HG03039 (cell line): ENCODE results near the gene RERE.

Experiments
- ATAC-seq: cut with Tn5 transposase; IDR thresholded peaks from one replicate; pipeline ENCODE4 v1.9.1; 2021; ENCODE audit warnings: mild to moderate bottlenecking, moderate library complexity; ENCODE audit not compliant: unreplicated experiment

RERE gene

DNA sequence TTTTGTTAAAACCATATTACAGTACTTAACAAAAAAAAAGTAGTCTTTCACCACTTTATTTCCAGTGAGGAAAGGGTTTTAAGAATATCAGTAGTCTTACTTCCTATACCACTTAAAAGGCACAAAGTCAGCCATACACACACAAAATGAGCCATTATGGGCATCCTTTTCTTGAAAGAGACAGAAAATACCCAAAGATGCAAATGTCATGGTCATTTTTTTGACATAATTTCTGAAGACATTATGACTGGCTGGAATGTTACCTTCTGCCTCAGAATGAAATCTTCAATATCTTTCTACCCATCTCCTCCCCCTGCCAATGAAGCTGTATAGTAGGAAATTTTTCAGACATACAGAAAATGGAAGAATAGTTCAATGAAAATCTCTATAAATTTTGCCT is 261.9 kb downstream of the RERE start:
- no peak for ATAC-seq

DNA sequence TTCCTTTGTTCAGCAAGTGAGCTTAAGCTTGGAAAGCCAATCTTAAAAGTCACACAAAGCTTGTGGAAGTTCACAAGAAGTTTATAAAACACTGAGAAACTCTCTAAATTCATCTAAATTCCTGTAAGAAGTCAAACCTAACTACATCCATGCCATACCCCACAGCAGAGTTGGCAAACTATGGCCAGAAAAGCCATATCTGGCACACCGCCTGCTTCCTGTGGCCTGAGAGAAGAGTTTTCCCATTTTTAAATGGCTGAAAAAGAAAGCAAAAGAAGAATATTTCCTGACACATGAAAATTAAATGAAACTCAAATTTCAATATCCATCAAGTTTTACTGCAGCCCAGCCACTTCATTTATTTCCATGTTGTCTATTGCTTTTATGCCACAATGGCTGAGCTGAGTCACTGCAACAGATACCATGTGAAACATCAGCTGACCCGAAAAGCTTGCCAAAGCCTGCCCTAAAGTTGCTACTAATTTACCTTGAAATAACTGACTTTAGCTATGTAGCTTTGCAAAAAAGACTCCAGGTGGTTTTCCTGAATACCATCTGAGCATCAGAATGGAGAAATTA is 262.4 kb downstream of the RERE start:
- no peak for ATAC-seq

DNA sequence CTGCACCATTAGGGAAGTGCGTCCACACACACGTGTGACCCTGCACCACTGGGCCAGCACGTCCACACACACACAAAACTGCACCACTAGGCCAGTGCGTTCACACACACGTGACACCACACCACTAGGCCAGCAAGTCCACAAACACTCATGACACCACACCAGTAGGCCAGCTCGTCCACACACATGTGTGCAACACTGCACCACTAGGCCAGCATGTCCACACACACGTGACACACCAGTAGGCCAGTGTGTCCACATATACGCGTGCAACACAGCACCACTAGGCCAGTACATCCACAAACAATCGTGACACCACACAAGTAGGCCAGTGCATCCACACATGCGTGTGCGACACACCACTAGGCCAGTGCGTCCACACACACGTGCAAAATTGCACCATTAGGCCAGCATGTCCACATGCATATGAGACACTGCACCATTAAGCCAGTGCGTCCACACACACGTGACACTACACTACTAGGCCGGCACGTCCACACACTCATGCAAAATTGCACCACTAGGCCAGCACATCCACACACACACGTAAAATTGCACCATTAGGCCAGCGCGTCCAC is 264.5 kb downstream of the RERE start:
- ATAC-seq, result no peak

DNA sequence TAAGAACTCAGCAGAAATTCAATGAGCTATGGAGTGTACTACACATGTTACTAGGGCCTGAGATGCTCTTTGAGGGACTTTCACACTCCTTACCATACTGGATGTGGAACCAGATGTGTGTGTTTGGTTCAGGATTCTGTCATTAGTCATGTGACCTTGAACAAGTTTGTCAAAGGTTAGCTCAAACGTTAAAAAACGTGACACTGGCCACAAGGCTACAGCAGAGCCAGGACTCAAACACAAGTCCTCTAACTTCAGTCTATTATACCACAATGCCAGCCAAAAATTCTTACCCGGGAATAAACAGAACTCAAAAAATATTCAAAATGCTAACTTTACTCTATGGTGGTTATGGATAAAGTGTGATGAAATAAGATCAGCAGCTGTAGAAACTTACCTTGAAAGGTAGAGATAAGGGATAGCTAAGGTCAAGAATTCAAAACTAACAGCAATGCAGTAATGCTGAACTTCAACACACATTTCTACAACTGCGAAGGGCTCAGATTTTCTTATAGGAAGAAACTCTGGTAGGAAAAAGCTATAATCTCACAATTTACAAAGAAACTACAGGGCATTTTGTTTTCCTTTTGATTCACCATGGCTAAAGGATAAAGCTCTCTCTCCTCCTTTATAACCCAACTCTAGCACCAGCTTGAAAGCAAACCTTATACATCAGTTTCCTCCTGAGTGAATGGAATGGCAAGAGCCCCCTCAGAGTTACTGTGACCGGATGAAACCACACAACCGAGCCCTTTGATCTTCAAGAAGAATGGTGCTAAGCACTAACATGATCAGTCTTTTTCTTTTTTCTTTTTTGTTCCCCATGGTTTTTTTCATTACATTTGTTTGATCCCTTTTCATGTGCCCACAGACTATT is 265.6 kb downstream of the RERE start:
- ATAC-seq, result no peak

DNA sequence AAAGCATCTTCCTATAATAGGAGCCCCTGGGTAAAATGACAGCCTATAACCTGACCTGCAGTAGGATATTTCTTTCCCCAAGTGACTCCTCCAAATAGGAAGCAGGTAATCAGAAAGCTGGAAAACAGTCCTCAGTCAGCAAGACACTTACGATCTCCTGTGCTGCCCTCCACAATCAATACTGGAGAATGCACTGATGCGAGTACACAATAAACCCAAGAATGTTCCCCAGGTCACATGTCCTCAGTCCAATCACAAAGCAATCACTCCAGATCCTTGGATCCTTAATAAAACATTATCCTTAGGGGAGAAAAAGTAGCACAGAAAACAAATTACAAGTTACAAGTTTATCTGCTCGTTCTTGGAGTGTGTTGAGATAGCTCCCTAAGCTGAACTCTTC is 266.4 kb downstream of the RERE start:
- no peak for ATAC-seq

DNA sequence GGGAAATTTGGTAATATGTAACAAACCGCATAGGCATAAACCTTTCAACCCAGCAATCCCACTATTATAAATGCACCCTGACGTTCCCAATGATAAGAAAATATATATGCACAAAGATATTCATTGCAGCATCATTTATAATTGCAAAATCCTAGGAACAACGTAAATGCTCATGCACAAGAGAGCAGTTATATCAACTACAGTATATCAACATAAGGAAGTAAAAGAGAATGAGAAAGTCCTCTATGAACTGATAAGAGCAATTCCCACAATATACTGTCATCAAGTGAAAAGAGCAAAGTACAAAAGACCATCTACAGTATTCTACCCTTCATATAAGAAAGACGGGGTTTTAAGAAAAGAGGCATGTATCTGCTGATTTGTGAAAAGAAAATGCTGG is 269.6 kb downstream of the RERE start:
- no peak for ATAC-seq

DNA sequence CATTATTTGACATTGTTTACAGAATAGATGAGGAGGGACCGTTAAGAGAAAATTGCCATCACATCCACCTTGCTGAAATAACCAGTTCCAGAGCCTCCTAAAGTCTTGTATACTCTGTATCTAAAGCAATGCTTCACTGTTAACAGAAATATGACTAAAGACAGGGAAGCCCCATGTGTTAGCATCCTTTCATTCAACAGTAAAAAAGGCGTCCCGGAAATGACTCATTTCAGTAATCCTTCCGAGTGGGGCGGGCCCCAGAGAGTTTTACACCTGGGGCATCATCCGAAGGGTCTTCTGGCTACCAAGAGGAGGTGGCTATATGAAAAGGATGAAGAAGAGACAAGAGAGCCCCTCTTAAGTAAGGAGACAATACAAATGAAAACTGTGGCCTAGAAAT is 272.4 kb downstream of the RERE start:
- ATAC-seq, result no peak

DNA sequence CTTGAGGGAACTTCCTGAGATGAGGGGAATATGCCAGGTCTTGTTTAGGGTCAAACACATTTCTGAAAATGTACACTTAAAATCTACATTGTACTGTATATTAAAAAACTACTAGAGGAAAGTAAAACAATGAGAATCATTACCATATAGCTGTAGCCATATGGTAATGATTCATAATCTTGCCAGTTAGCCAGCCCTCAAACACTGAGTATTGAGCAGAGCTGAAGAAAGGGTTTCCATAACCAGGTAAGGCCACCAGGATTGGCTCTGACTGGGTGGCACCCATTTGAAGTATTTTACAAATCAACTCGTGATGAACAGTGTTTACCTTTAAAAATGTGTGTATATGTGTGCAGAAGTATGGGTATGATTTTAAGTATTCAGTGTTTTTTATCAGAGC is 272.8 kb downstream of the RERE start:
- ATAC-seq, result no peak

DNA sequence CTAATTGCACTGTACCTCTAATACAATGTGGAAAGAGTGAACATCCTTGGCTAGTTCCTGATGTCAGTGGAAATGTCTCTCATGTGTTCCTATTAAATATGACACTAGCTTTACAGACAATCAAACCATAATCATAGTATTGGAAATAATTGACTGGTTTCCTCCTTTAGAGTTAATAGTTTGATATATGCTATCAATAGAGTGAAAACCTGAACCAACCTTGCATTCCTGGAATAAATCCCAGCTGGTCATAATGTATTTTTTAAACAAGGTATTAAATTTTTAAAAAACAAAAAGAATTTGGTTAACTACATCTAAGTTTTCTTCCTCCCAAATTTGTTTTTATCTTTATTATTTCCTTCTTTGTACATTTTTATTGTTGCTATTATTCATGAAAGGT is 273.5 kb downstream of the RERE start:
- no peak for ATAC-seq

DNA sequence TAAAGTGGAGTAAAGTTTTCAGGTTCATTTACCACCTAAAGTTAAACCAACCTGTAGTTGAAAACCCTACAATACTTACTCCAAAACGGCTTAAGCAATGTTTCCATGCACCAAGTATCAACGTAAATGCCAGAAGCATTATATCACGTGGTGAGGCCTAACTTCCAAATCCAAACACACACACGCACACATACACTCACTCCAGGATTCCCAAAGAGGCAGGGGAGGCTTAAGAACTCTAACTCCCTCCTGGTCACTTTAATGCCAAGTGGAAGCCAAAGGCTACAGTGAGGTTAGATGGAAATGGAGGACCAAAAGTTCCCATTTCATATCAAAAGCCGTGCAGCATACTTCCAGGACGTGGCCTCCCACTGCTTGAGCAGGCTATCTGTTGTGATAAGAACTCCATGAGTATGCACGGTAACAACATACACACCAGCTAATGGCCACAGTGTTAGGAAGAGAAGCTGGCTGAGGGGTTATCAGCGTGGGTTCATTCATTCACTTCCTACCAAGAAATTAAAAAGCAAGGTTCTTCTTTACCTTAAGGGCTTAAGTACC is 275.4 kb downstream of the RERE start:
- no peak for ATAC-seq

DNA sequence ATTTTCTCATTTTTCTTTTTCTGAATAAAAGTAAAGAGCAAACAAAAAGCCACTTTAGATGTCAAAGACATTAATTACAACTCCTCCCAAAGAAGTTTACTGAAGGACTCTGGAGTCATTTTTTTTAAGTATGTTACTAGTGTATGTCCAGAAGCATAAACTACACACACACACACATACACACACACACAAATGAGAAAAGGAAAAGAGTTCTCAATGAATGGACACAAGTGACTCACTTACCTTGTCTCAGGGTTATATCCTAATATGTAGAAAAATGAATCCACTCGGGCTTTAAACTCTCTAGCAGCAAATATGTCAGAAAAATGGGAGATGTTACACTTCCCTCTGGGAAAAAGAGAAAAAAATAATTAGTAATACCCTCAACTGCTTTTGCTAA is 276.5 kb downstream of the RERE start:
- ATAC-seq, result no peak

DNA sequence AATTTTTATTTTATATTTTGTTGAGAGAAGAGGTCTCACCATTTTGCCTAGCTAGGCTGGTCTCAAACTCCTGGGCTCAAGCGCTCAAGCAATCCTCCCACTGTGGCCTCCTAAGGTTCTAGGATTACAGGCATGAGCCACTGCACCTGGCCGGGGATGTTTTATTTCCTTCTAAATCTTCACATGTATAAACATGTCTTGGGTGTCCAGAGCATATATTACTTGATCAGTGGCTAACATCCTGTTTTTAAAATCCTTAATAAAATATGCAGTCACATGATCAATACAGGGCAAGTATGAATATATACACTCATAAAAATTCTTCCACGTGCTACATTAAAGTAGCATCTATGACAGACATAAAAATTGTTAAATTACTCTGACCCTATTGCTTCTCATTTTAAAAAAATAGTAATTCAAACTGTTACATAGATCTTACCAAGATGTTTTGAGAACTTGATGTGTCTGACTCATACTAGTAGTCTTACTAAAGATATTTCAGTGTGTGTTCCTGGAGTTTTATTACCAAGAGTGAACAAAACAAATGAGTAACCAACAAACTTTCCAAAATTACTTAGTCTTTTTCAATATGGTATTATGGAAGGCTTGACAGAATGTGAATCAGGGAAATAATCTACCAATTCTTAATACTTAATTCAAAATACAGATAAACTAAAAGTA is 277.0 kb downstream of the RERE start:
- no peak for ATAC-seq

DNA sequence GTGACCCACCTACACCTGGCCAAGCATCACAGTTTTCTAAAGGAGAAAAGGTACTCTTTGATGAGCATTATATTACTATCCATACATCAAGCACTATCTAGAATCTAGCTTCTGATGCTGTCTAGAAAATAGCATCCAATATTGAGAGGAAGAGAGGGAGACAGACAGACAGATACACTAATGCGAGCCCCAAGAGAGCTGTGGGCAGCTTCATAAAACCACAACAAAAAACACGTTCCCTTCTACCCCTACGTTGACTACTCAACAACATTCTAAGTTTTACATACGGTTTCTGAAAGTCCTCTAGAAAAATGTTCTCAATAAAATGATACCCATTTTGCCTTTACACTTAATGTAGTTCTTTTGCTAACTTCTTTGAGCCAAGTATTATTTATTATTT is 277.8 kb downstream of the RERE start:
- no peak for ATAC-seq

DNA sequence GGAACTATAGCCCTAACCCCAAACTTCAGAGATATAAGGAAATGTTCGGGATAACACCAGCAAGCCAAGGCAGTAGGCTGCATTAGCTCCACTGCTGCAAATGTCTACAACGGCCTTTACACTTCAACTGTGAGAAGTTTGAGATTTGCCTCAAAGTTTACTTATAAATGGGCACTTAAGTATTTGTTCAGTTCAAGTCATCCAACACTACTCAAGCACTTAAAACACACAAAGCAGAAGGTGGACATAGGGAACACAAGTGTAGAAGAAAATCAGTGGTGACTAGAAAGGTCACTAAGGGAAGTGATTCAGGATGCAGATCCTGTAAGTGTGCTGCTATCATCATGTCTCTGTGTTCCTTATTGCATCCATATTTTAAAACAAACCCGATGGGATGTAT is 278.9 kb downstream of the RERE start:
- ATAC-seq, result no peak

DNA sequence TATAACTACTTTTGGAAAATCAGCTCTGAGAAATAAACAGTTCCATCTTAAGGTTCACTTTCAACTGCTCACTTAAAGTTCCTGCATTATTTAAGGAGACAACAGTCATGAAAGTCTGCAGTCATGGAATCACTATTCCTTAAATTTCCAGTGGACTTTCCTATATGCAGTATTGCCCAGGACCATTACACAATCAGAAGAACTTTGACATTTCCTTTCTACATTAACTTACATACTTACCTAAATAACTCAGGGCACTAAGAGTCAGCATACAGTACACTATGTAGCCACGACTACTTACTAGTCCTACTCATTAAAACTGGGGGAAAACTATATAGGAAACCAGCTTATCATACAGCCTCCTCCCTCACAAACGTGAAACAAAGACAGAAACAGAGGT is 279.4 kb downstream of the RERE start:
- ATAC-seq, result no peak

DNA sequence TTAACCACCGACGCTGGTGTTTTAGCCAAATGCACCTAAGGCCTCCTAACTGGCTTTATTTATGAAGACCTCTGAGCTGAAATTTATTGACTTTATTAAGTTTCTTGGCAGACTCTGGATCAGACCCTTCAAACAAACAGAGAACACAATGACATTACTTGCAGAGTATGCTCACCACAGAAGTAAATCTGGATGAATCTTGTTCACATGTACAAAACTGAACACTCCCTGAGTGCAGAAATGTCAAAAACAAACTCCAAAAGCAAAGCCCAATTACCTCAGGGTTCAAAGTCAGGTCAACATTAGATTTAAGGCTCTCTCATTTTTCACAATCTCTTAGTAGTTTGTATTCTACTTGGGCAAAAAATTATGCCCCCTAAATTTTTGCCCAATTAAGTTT is 280.9 kb downstream of the RERE start:
- no peak for ATAC-seq

DNA sequence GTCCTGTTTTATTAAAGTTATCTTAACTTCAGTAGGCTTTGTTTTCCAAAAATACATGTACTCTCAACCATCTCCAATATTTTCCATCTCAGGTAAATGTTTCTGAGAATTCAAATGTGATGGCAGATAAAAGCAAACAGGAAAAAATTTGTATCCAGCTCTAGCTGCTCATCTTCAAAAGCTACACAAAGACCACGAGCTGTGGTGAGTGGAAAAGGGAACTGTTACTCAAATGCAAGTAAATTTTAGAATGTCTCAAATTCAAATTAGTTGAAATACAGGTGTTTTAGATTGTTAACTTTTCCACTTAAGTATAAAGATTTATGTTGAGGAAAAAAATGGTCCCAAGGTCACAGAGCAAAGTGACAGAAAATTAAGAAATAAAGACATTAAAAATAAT is 283.5 kb downstream of the RERE start:
- no peak for ATAC-seq

DNA sequence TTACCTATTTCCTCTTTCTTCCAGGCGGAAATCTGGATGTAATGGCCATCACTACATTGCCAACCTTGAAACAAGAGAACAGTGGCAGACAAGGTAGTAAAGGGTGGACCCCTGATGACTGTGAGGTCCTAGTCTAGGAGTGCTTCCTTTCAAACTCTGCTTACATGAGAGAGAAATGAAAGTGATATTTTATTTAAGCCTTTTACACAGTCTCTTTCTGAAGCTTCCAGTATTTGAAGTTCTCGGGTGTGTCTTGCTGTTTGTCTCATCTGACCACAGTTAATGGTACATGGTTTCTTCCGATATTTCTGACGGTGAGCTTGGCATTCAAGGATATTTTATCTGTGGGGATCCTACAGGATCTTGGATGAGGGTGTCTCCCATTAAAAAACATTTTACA is 284.3 kb downstream of the RERE start:
- no peak for ATAC-seq

DNA sequence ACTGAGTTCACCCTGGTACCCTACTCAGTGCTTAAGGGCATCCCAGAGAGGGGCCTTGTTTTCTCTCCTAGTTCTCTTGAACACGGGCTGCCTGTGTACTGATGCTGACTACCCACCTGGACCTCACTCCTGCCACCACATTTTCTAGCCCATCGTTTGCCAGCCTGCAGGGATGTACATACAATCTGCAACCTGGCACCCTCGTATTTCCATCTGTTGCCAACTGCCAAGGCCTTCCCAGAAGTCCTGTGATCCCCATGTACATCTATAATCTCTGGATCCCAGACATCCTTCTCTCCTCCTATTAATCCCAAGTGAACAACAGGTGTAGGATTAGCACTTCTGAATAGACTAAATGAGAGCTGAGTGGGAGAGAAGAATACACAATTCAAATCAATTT is 287.5 kb downstream of the RERE start:
- no peak for ATAC-seq

DNA sequence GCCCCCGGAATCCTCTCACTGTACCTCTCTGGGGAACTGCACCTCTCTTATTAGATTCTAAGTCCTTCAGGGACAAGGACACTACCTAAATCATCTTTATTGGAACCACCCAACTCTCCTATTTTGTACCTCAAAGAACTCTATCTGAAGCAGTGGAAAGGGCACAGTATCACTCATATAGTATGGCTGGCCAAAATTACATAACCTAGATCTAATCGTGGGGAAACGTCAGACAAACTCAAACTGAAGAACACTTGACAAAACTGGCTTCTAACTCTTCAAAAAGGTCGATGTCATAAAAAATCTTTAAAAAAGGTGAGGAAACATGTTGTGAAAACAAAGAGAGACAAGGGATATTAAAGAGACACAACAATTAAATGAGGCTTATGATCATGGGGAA is 289.5 kb downstream of the RERE start:
- no peak for ATAC-seq

DNA sequence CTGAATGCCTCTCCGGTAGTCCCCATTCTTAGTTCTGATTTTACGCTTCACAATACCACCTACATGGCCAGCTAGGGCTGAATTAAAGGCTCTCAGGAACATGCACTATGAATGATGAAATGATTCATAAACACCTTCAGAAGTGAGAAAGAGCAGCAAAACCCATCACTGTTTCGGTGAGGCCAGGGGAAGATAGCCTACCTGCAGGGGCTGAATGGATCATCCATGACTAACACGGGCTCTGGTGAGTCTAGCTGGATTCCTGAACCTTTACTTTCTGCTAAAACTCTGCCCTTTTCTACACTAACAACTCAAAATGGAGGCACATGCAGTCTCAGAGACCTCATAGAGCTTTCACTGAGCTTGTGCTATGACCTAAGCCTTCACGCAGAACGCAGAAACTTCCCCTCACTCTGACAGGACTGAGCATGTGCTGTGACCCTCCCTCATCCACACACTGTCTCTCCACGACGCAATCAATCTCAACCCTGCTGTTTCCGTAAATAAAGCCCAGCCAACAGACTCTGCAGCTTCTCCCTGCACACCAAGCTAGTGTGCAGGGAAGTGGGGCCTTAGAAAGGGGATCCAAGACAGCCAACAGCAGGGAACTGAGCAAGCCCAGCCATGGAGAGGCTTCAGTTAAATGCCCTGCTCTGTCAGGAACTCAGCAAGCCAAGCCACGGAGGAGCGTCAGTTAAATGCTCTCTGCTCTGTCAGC is 291.7 kb downstream of the RERE start:
- ATAC-seq, result peak; percentile 61
